ENCODE measurements around the gene TMEM178B. TPM values are rescaled to one million over a fixed set of nuclear protein-coding genes. Genes with fewer than 3 reads are reported as not detected.
"Not testable (repeated sequence)": the region's sequence is repeated elsewhere in the genome, so short reads cannot be mapped to it uniquely, and the experiment has no call there.

The TMEM178B gene
- total RNA-seq, 1 donor from 2014 or later, result 19.7 TPM

DNA sequence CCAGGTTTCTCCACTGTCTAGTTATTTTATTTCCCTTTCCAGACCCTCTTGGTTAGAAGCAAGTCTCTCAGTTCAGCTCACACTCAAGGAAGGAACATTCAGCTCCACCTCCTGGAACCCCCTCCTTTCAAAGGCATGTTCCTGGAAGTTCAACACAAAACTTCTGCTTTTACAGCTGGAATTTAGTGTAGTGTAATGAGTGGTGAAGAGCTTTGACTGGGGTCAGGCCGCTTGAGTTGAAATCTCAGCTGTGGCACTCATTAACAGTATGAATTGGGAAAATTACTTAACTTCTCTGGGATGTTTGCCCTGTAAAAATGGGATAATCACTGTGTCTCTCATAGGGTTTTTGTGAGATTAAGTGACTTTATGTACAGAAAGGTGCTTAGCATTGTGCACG lies 91.7 kb downstream of the TMEM178B start:
- no peaks in the 10 kb centered on the region for H3K27me3 Mint-ChIP-seq (ENCODE audit: low read depth)
- DNase-seq (ENCODE audit: low read depth, low spot score), result no peak
- TF ChIP-seq, protein P1, sequence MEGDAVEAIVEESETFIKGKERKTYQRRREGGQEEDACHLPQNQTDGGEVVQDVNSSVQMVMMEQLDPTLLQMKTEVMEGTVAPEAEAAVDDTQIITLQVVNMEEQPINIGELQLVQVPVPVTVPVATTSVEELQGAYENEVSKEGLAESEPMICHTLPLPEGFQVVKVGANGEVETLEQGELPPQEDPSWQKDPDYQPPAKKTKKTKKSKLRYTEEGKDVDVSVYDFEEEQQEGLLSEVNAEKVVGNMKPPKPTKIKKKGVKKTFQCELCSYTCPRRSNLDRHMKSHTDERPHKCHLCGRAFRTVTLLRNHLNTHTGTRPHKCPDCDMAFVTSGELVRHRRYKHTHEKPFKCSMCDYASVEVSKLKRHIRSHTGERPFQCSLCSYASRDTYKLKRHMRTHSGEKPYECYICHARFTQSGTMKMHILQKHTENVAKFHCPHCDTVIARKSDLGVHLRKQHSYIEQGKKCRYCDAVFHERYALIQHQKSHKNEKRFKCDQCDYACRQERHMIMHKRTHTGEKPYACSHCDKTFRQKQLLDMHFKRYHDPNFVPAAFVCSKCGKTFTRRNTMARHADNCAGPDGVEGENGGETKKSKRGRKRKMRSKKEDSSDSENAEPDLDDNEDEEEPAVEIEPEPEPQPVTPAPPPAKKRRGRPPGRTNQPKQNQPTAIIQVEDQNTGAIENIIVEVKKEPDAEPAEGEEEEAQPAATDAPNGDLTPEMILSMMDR (conservative IDR thresholded peaks at IDR 0.05), result no peak

DNA sequence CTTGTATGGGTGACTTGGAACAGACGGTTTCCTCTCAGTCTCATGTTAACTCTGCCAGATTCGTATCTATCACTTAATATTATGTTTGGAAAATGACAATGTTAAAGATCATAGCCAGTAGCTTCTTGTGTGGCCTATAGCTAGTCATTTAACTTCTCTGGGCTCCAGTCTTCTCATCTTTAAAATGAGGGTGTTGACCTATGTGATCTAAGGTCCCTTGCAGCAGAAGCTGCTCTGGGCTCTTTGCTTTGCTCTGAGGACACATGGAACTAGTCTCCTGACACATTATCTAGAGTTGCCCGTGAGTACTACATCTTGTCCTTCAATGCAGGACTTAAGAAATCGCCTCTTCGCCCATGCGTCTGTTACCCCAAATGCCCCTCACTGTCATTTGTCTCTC lies 93.1 kb downstream of the TMEM178B start:
- H3K27ac Mint-ChIP-seq (ENCODE audit: unreplicated experiment), result no peak overlapping the region
- H3K4me3 Mint-ChIP-seq, result no peak overlapping the region
- peaks cover 3% of the 10 kb centered on the region for H3K36me3 Mint-ChIP-seq (ENCODE audit: low read depth)
- TF ChIP-seq, protein P1 (conservative IDR thresholded peaks at IDR 0.05), result no peak
- peaks cover 9% of the 10 kb centered on the region for H3K4me1 Mint-ChIP-seq
- no peaks in the 10 kb centered on the region for H3K27me3 Mint-ChIP-seq (ENCODE audit: low read depth)
- no peak for DNase-seq (ENCODE audit: low read depth, low spot score)
- no peaks in the 10 kb centered on the region for H3K9me3 Mint-ChIP-seq

More for the DNA sequence above, 91.7 kb downstream of the TMEM178B start:
- Mint-ChIP-seq H3K4me1 (peaks cover 18% of the 10 kb centered on the region), H3K9me3 (no peaks in the 10 kb centered on the region), H3K4me3 (no peak overlapping the region), H3K36me3 (ENCODE audit: low read depth) (peaks cover 7% of the 10 kb centered on the region), H3K27ac (ENCODE audit: unreplicated experiment) (no peak overlapping the region)

DNA sequence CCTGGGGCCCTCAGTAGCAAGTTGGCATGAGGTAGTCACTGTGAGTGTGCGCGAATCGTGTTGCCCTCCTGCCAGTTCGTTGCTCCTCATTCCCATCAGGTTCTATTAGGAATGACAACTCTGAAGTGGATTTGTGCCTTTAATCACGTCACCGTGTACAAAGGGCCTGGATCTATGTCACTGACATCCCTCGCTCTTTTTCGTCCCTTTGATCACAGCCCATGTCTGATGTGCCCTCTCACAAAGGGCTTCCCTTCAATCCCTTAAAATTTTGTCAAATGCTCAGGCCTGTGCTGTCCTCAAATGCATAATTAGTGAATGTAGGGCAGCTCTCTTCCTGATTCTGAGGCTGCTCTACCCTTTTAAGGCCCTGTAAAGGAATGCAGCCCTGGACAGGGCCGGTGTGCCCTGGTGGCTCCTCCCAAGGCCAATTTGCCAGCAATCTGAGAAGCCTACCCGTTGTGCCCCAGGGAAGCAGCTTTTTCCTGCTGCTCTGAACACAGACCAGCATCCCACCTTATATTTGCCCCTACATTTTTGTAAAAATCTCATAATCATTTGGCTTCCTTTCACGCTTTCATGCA lies 93.6 kb downstream of the TMEM178B start:
- Mint-ChIP-seq H3K36me3 (ENCODE audit: low read depth) (peaks cover 3% of the 10 kb centered on the region), H3K27ac (ENCODE audit: unreplicated experiment) (no peak overlapping the region), H3K9me3 (no peaks in the 10 kb centered on the region), H3K4me1 (peaks cover 9% of the 10 kb centered on the region), H3K27me3 (ENCODE audit: low read depth) (no peaks in the 10 kb centered on the region), H3K4me3 (no peak overlapping the region)
- DNase-seq (ENCODE audit: low read depth, low spot score), result no peak
- TF ChIP-seq, protein P1 (conservative IDR thresholded peaks at IDR 0.05), result no peak

DNA sequence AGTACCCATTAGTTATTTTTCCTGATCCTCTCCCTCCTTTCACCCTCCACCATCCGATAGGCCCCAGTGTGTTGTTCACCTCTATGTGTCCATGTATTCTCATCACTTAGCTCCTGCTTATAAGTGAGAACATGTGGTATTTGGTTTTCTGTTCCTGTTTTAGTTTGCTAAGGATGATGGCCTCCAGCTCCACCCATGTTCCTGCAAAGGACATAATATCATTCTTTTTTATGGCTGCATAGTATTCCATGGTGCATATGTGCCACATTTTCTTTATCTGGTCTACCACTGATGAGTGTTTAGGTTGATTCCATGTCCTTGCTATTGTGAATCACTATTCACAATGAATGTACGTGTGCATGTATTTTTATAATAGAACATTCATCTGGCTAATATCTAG lies 95.3 kb downstream of the TMEM178B start:
- not testable (repeated sequence) for H3K4me3 Mint-ChIP-seq; H3K27ac Mint-ChIP-seq (ENCODE audit: unreplicated experiment); DNase-seq (ENCODE audit: low read depth, low spot score); H3K4me1 Mint-ChIP-seq; H3K9me3 Mint-ChIP-seq; H3K27me3 Mint-ChIP-seq (ENCODE audit: low read depth); H3K36me3 Mint-ChIP-seq (ENCODE audit: low read depth)

DNA sequence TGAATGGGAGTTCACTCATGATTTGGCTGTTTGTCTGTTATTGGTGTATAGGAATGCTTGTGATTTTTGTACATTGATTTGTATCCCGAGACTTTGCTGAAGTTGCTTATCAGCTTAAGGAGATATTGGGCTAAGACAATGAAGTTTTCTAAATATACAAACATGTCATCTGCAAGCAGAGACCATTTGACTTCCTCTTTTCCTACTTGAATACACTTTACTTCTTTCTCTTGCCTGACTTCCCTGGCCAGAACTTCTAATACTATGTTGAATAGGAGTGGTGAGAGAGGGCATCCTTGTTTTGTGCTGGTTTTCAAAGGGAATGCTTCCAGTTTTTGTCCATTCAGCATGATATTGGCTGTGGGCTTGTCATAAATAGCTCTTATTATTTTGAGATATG lies 101.9 kb downstream of the TMEM178B start:
- H3K27me3 Mint-ChIP-seq (ENCODE audit: low read depth); DNase-seq (ENCODE audit: low read depth, low spot score); H3K36me3 Mint-ChIP-seq (ENCODE audit: low read depth); H3K4me3 Mint-ChIP-seq; H3K27ac Mint-ChIP-seq (ENCODE audit: unreplicated experiment); H3K9me3 Mint-ChIP-seq: not testable (repeated sequence)
- peaks cover 23% of the 10 kb centered on the region for H3K4me1 Mint-ChIP-seq

DNA sequence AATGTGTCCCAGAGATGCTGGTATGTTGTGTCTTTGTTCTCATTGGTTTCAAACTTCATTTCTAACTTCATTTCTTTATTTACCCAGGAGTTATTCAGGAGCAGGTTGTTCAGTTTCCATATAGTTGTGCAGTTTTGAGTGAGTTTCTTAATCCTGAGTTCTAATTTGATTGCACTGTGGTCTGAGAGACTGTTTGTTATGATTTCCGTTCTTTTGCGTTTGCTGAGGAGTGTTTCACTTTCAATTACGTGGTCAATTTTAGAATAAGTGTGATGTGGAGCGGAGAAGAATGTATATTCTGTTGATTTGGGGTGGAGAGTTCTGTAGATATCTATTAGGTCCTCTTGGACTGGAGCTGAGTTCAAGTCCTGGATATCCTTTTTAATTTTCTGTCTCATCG lies 103.3 kb downstream of the TMEM178B start:
- H3K27ac Mint-ChIP-seq (ENCODE audit: unreplicated experiment); H3K27me3 Mint-ChIP-seq (ENCODE audit: low read depth); H3K4me3 Mint-ChIP-seq; H3K9me3 Mint-ChIP-seq; H3K36me3 Mint-ChIP-seq (ENCODE audit: low read depth); DNase-seq (ENCODE audit: low read depth, low spot score): not testable (repeated sequence)
- peaks cover 23% of the 10 kb centered on the region for H3K4me1 Mint-ChIP-seq

DNA sequence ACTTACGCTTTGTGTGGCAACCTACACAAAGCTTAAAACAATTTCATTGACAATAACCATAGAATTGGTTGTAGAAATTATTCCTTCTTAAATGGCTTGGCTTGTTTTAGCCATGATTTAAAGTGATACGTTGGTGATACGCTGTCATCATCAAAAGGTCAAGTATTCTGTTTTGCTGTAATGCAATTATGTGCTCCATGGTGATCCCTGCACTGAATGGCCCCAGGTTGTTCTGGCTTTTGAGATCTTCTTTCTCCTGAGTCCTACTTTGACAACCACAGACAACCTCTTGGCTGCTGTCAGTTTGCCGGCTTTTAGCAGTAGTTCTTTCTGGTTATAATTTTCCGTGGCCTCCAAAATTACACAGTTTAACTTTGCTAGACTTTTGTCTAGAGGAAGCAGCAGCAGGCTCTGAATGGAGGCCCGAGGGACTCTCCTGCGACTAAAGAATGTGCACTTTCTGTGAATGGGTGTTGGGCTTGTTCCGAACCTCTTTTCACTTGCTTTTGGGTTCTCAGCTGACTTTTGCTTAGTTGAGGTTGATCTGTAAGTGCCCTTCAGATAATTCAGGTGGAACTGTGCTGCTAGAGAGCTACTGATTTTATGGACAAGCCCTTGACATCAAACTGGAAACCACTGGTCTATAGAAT lies 104.7 kb downstream of the TMEM178B start:
- Mint-ChIP-seq H3K4me1 (peaks cover 23% of the 10 kb centered on the region), H3K27ac (ENCODE audit: unreplicated experiment) (no peak overlapping the region), H3K9me3 (peaks cover 5% of the 10 kb centered on the region), H3K36me3 (ENCODE audit: low read depth) (peaks cover 4% of the 10 kb centered on the region), H3K4me3 (no peak overlapping the region), H3K27me3 (ENCODE audit: low read depth) (no peaks in the 10 kb centered on the region)
- no peak for DNase-seq (ENCODE audit: low read depth, low spot score)
- TF ChIP-seq, protein P1 (conservative IDR thresholded peaks at IDR 0.05), result no peak
